BJ (cell line): ENCODE results near the gene QTRT2. TPM values are rescaled to one million over a fixed set of nuclear protein-coding genes. Genes with fewer than 3 reads are reported as not detected.

Experiments used
- CTCF ChIA-PET: fragments of 350-600 bp; formaldehyde crosslinking; extraction: SDS; loops from one replicate; lab custom pipeline; 2021; ENCODE audit warnings: antibody characterized with exemption, inconsistent platforms; lab: Yijun Ruan, JAX
- POLR2A ChIA-PET: fragments of 300-600 bp; sonication (Branson Sonifier 250); formaldehyde crosslinking; extraction: SDS; loops from one replicate; lab custom pipeline; 2021; ENCODE audit warnings: antibody characterized with exemption; lab: Charles Lee
- DNase-seq: peaks from one replicate; pipeline ENCODE4 v3.0.0-alpha.2; 2011; ENCODE audit warnings: low read depth
- H3K27me3 ChIP-seq: 2 replicates; pipeline ENCODE4 v1.6.0; 2011; ENCODE audit warnings: low read length; ENCODE audit not compliant: control insufficient read depth, insufficient read depth
- H3K36me3 ChIP-seq: 2 replicates; pipeline ENCODE4 v1.5.1; 2011; ENCODE audit warnings: low read length; ENCODE audit not compliant: control insufficient read depth, insufficient read depth
- H3K4me3 ChIP-seq: 2 replicates; pipeline ENCODE4 v1.5.1; 2011; ENCODE audit warnings: low read depth, mild to moderate bottlenecking, control low read depth, low read length
- CTCF ChIP-seq: IDR thresholded peaks from 2 replicates; pipeline ENCODE4 v1.5.1; 2011; ENCODE audit warnings: low read depth, mild to moderate bottlenecking, control low read depth, inconsistent platforms, low read length, moderate library complexity; ENCODE audit not compliant: insufficient read depth
- polyA plus RNA-seq: library from polyadenylated mRNA; depleted of rRNA; stranded (reverse); fragments of >200 nt; gene quantifications from 2 replicates; pipeline ENCODE4 v1.2.3, GENCODE V29; 2011

Gene QTRT2
- polyA plus RNA-seq, 1 experiment, result 5.3 TPM

GRCh38 chr3:114103858-114104257, 47.3 kb downstream of the QTRT2 start:
- no peak for TF ChIP-seq CTCF
- no peak for DNase-seq
- ChIA-PET CTCF (interaction anchor here (2.3 kb wide), 1 partner anchor 11 kb away, joined by 8 read pairs; no protein-coding TSS in a partner anchor), POLR2A (no interaction called here)
- Histone ChIP-seq H3K27me3 (no peaks in the 10 kb centered on the region), H3K36me3 (no peaks in the 10 kb centered on the region), H3K4me3 (no peak overlapping the region)

- no peak for TF ChIP-seq CTCF
- H3K27me3 ChIP-seq, result no peaks in the 10 kb centered on the region
- DNase-seq, result no peak
- ChIA-PET POLR2A (no interaction called here), CTCF (interaction anchor here (0.9 to 2.3 kb wide), 2 partner anchors 10 to 11 kb away, joined by 3 to 8 read pairs; no protein-coding TSS in a partner anchor)
- H3K4me3 ChIP-seq, result no peak overlapping the region
- no peaks in the 10 kb centered on the region for H3K36me3 ChIP-seq
Observed at GRCh38 chr3:114104414-114104813, 47.9 kb downstream of the QTRT2 start.

GRCh38 chr3:114108137-114108536, 51.6 kb downstream of the QTRT2 start:
- DNase-seq, result no peak
- ChIA-PET CTCF (no interaction called here), POLR2A (no interaction called here)
- Histone ChIP-seq H3K27me3 (peaks cover 1% of the 10 kb centered on the region; the same call in 1 of the 2 replicates), H3K36me3 (no peaks in the 10 kb centered on the region), H3K4me3 (no peak overlapping the region)
- TF ChIP-seq CTCF, result no peak

- Histone ChIP-seq H3K27me3 (peaks cover 1% of the 10 kb centered on the region; the same call in 1 of the 2 replicates), H3K4me3 (no peak overlapping the region), H3K36me3 (no peaks in the 10 kb centered on the region)
- POLR2A ChIA-PET, result no interaction called here
- DNase-seq, result no peak
- TF ChIP-seq CTCF, result no peak
- CTCF ChIA-PET, result no interaction called here
Observed at GRCh38 chr3:114110439-114110838, 53.9 kb downstream of the QTRT2 start.

- H3K4me3 ChIP-seq, result no peak overlapping the region
- ChIA-PET POLR2A (no interaction called here), CTCF (no interaction called here)
- TF ChIP-seq CTCF, result no peak
- H3K27me3 ChIP-seq, result peaks cover 1% of the 10 kb centered on the region; the same call in 1 of the 2 replicates
- no peaks in the 10 kb centered on the region for H3K36me3 ChIP-seq
- DNase-seq, result no peak
Observed at GRCh38 chr3:114111060-114111770, 54.7 kb downstream of the QTRT2 start.
